HG03066 (cell line): ENCODE data around the gene RPIA.

Source experiments
- ATAC-seq: cut with Tn5 transposase; IDR thresholded peaks from one replicate; pipeline ENCODE4 v1.9.1; 2021; ENCODE audit warnings: low read depth; ENCODE audit not compliant: unreplicated experiment

The RPIA gene

GRCh38 chr2:88683160-88684021 lies 8.1 kb upstream of the RPIA start:
- ATAC-seq, result no peak

- no peak for ATAC-seq
These were observed 7.0 kb upstream of the RPIA start for GRCh38 chr2:88684519-88684918.

- no peak for ATAC-seq
These were observed 5.2 kb upstream of the RPIA start for GRCh38 chr2:88686320-88686719.

- ATAC-seq, result no peak
These were observed 4.1 kb upstream of the RPIA start for GRCh38 chr2:88687384-88687783.

- peak; percentile 5 for ATAC-seq
These were observed 708 bp upstream of the RPIA start for GRCh38 chr2:88690591-88691338.

- ATAC-seq, result no peak
These were observed 714 bp downstream of the RPIA start for GRCh38 chr2:88692187-88692586.

GRCh38 chr2:88693911-88694414 lies 2.5 kb downstream of the RPIA start:
- no peak for ATAC-seq

- ATAC-seq, result no peak
These were observed 5.1 kb downstream of the RPIA start for GRCh38 chr2:88696611-88697010.

GRCh38 chr2:88697370-88698026 lies 6.0 kb downstream of the RPIA start:
- ATAC-seq, result no peak

- ATAC-seq, result no peak
These were observed 6.5 kb downstream of the RPIA start for GRCh38 chr2:88698027-88698413.

- no peak for ATAC-seq
These were observed 7.2 kb downstream of the RPIA start for GRCh38 chr2:88698498-88699233.

- no peak for ATAC-seq
These were observed 15.5 kb downstream of the RPIA start for GRCh38 chr2:88707003-88707402.

- no peak for ATAC-seq
These were observed 17.7 kb downstream of the RPIA start for GRCh38 chr2:88709181-88709631.

- no peak for ATAC-seq
These were observed 19.8 kb downstream of the RPIA start for GRCh38 chr2:88711289-88711688.

- ATAC-seq, result no peak
These were observed 20.4 kb downstream of the RPIA start for GRCh38 chr2:88711897-88712296.

- no peak for ATAC-seq
These were observed 21.9 kb downstream of the RPIA start for GRCh38 chr2:88713408-88713807.

- ATAC-seq, result no peak
These were observed 23.2 kb downstream of the RPIA start for GRCh38 chr2:88714667-88715066.

- no peak for ATAC-seq
These were observed 28.9 kb downstream of the RPIA start for GRCh38 chr2:88720399-88720798.

GRCh38 chr2:88721268-88721667 lies 29.8 kb downstream of the RPIA start:
- ATAC-seq, result no peak

GRCh38 chr2:88724643-88725332 lies 33.3 kb downstream of the RPIA start:
- ATAC-seq, result no peak
